PC-3 (cell line): Measurements from ENCODE around the gene TCEANC2.

Experiments
- CTCF ChIP-seq: fragments of 300-600 bp; sonication (generic); conservative IDR thresholded peaks from 2 replicates; pipeline ENCODE4 v1.5.1; 2017; ENCODE audit warnings: antibody characterized with exemption, low read depth, mild to moderate bottlenecking, low read length
- EZH2phosphoT487 ChIP-seq: fragments of 300-600 bp; sonication (generic); IDR thresholded peaks from 2 replicates; pipeline ENCODE4 v1.6.1; 2018; ENCODE audit warnings: mild to moderate bottlenecking, antibody characterized with exemption, low read length, borderline replicate concordance

GRCh38 chr1:54153535-54154439 is 100.4 kb downstream of the TCEANC2 start:
- TF ChIP-seq CTCF (no peak), EZH2phosphoT487 (no peak)
